Measurements from ENCODE around the gene ABCG2.

The ABCG2 gene

DNA sequence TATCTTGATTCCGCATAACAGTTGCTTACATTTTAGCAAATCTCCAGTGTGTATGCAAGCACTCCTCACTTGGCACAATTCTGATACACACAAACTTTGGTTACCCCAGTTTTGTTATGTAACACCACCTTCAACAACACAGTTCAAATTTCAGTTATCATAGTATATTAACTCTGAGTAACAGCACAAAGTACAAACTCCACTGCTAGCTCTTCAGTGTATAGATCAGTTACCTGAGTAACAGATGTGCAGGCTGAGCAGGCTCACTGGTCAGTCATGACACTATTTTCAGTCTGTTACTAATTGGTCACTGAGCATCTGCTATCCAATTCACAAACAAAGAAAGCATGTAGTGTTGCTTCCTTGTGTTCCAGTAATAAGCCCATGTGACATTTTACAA lies 95.6 kb downstream of the ABCG2 start:
- DNase-seq: no peak

DNA sequence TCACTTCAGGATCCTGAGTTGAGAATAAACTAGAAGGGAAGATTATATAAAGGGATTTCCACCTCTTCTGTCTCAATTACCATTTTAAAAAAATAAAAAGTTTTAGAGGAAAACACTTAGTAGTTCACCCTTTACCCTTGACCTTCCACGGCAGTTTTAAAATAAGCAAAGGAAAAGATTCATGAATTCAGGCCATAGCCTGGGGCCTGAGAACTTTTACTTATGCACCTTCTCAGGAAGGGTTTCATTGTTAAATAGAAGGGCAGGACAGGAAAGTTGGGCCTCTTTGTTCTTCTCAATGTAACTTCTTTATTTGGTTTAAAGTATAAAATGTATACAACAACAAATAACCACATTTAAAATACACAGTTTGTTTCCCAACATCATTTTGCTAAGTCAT lies 96.1 kb downstream of the ABCG2 start:
- no peak for DNase-seq

GRCh38 chr4:88060431-88060830 lies 98.0 kb downstream of the ABCG2 start:
- DNase-seq: no peak

GRCh38 chr4:88059766-88060165 lies 98.7 kb downstream of the ABCG2 start:
- no peak for DNase-seq

- no peak for DNase-seq
Observed at GRCh38 chr4:88058295-88058694, 100.1 kb downstream of the ABCG2 start.

- no peak for DNase-seq
Observed at GRCh38 chr4:88054901-88055300, 103.5 kb downstream of the ABCG2 start.

GRCh38 chr4:88054229-88054628 lies 104.2 kb downstream of the ABCG2 start:
- DNase-seq: no peak

DNA sequence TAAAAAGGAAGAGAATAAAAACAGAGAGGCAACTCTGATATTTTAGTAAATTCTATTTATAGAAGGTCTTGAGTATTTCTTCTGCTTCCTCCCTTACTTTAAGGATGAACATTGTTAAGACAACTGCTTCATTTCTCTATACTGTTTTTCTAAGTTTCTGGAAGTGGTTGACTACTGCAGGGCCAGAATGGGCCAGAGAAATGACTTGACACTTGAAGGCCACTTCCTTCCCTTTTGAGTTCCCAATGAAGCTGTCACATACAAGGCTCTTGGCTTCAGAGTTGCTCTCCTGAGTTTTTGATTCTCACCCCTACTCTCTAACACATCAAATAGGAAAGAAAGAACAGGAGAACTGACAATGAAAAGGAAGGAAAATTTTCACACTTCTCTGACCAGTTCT lies 113.4 kb downstream of the ABCG2 start:
- no peak for DNase-seq

DNA sequence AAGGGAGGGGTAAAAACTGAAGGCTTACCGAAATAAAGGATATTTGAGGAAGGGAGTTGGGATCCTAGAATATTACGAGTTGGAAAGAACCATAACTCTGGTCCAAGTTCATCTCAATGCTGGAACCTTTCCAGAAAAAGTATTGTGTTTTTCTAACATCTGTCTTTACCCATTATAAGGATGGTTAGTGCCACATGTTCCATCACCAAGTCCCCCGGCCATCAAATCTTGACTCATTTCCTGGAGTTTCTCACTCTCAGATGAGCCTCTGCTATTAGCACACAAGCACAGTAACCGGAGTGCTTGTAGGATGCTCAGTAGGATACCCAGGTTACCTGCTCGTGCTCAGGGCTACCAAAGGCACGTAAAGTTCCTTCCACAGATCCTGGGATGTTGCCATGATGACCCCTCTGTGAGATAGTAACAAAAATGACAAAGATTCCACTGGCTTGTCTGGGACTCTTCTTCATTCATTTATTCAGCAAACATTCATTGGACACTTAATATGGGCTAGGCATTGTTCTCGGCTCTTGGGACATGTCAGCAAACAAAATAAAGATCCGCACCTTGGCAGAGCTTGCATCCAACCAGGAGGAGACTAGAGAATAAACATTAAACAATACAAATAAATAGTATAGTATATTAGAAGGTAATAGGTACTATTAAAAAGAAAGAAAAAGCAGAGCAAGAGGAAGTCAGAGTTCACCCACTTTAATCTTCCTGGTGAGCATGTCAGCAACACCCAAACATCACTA lies 114.7 kb downstream of the ABCG2 start:
- no peak for DNase-seq

GRCh38 chr4:88043001-88043400 lies 115.4 kb downstream of the ABCG2 start:
- DNase-seq: no peak

DNA sequence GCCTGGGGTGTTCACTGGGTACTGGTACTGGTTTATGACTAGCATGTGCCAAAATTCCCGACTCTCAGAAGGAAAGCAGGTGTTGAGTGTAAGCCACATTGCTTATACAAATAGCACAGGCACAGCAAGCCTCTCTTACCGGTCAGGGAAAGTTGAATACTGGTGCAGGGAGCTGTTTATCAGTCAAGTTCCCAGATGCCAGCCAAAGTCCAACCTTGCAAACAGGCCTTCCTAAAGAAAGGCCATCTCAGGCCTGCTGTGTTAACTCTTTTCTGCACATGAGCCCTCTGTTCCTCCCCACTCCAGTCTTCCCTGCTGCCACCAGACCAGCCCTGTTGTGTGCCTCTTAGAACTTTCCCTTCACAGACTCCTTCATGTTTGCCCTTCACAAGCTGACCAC lies 116.8 kb downstream of the ABCG2 start:
- no peak for DNase-seq

- no peak for DNase-seq
Observed at GRCh38 chr4:88040707-88041106, 117.7 kb downstream of the ABCG2 start.

All from CD4-positive, alpha-beta T cell treated with Interleukin-10 for 1 hour (primary cell).